Lower leg skin (tissue), 4 donors: ENCODE results near the gene SPIRE1. TPM values are rescaled to one million over a fixed set of nuclear protein-coding genes. Genes with fewer than 3 reads are reported as not detected.
"Not testable (repeated sequence)": the region's sequence is repeated elsewhere in the genome, so short reads cannot be mapped to it uniquely, and the experiment has no call there.

ENCODE experiments used
- DNase-seq, 2 donors: peaks; one replicate each; pipeline ENCODE4 v3.0.0-alpha.2; 2019; ENCODE audit warnings: low spot score in 2 of 2
- H3K4me3 ChIP-seq: fragments of 200-600 bp; sonication (generic); 2 replicates; pipeline ENCODE4 v1.5.1; 2017; ENCODE audit warnings: mild to moderate bottlenecking, low read depth; ENCODE audit not compliant: poor library complexity, severe bottlenecking
- POLR2A ChIP-seq, 2 donors: fragments of 450-650 bp; IDR thresholded peaks; one replicate each; pipeline ENCODE4 v1.6.1; 2016 to 2017; ENCODE audit warnings: antibody characterized with exemption in 2 of 2, mild to moderate bottlenecking in 1 of 2, moderate library complexity in 1 of 2
- WGBS, 2 donors: methylation state at CpG; one replicate each; pipeline ENCODE4 v1.1.5; 2018; 5-methylcytosine and 5-hydroxymethylcytosine counted together
- intact Hi-C: fragments of 100-400 bp; cut with DNase I; formaldehyde crosslinking; loops from one replicate; pipeline ENCODE4 v1.15.0; 2023; ENCODE audit warnings: low total_unique reads
- total RNA-seq, 4 donors: library from RNA; depleted of rRNA; stranded (reverse); fragments of >200 nt; gene quantifications; one replicate each; pipeline ENCODE4 v1.1.0, GENCODE V29; 2016
- TF ChIP-seq, protein P1 (sequence below), 3 donors: fragments of 450-650 bp; IDR thresholded peaks; one replicate each; pipeline ENCODE4 v1.5.1; 2016; ENCODE audit warnings: antibody characterized with exemption in 3 of 3, mild to moderate bottlenecking in 3 of 3, moderate library complexity in 2 of 3

The SPIRE1 gene
- total RNA-seq, 4 donors from 2014 or later: 22.5 to 56.5 (median 38.3) TPM

DNA sequence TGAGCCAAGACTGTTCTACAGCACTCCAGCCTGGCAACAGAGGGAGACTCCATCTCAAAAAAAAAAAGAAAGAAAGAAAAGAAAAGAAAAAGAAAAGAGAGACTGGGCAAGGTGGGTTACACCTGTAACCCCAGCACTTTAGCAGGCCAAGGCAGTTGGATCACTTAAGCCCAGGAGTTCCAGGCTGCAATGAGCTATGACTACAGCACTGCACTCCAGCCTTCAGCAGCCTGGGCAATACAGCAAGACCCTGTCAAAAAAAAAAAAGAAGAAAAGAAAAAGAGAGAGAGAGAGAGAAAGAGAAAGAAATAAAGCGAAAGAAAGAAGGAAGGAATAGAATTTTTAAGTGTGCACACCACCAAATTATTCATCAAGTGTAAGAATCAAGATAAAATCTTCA lies 2.9 kb downstream of the SPIRE1 start:
- intact Hi-C loops: loop anchor here (5.0 kb wide), 1 partner anchor 263 kb away; no protein-coding TSS in a partner anchor
- H3K4me3 ChIP-seq: no peak overlapping the region
- no peak for TF ChIP-seq POLR2A (IDR thresholded peaks at IDR 0.05)
- TF ChIP-seq, protein P1, sequence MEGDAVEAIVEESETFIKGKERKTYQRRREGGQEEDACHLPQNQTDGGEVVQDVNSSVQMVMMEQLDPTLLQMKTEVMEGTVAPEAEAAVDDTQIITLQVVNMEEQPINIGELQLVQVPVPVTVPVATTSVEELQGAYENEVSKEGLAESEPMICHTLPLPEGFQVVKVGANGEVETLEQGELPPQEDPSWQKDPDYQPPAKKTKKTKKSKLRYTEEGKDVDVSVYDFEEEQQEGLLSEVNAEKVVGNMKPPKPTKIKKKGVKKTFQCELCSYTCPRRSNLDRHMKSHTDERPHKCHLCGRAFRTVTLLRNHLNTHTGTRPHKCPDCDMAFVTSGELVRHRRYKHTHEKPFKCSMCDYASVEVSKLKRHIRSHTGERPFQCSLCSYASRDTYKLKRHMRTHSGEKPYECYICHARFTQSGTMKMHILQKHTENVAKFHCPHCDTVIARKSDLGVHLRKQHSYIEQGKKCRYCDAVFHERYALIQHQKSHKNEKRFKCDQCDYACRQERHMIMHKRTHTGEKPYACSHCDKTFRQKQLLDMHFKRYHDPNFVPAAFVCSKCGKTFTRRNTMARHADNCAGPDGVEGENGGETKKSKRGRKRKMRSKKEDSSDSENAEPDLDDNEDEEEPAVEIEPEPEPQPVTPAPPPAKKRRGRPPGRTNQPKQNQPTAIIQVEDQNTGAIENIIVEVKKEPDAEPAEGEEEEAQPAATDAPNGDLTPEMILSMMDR (IDR thresholded peaks at IDR 0.05): no peak
- DNase-seq: no peak
- 95 to 100% methylated on average over 1 of the region's 1 CpG for WGBS, 2 donors

DNA sequence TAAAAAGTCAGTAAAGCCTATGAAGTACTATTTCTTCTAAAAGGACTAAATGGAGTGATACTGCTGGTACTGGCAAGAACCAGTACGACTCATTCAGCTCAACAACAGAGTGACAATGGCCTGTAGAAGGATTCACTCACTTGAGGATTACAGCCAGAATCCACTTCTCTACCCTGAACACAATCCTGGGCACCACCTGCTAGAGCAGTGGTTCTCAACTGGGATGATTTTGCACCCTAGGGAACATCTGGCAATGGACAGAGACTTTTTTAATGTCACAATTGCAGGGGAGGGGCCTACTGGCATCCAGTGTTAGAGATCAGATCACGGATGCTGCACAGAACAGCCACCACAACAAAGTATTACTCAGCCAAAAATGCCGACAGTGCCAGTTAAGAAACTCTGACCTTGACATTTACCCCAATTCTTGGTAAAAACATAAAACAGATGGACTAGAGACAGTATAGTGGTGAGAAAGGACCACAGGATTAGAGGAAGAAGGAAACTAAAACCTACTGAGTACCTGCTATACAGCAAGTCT lies 5.0 kb downstream of the SPIRE1 start:
- no peak for DNase-seq
- intact Hi-C loops: no loop called here
- TF ChIP-seq POLR2A (IDR thresholded peaks at IDR 0.05): no peak
- TF ChIP-seq, protein P1 (IDR thresholded peaks at IDR 0.05): no peak
- WGBS, 2 donors: 27 to 41% methylated on average over 3 of the region's 3 CpGs
- no peak overlapping the region for H3K4me3 ChIP-seq

DNA sequence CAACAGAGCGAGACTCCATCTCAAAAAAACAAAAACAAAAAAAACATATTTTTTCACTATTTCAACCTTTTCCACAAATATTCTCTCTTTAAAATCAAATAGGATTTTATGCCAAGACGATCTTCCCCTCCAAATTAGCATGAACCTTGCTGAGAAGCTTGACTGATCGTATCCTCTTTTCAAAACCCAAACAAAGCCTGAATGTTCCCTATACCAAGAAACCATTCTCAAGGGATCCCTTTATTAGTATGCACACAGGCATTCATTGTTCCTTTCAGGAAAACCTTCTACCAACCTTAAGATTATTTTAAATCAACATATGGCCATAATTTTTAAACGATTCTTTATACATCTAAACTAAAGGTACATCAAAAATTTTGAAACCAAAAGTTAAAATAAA lies 6.3 kb downstream of the SPIRE1 start:
- no peak for DNase-seq
- TF ChIP-seq POLR2A (IDR thresholded peaks at IDR 0.05): no peak
- TF ChIP-seq, protein P1 (IDR thresholded peaks at IDR 0.05): no peak
- intact Hi-C loops: no loop called here
- H3K4me3 ChIP-seq: no peak overlapping the region
- WGBS, 2 donors: 60 to 61% methylated on average over 4 of the region's 4 CpGs

DNA sequence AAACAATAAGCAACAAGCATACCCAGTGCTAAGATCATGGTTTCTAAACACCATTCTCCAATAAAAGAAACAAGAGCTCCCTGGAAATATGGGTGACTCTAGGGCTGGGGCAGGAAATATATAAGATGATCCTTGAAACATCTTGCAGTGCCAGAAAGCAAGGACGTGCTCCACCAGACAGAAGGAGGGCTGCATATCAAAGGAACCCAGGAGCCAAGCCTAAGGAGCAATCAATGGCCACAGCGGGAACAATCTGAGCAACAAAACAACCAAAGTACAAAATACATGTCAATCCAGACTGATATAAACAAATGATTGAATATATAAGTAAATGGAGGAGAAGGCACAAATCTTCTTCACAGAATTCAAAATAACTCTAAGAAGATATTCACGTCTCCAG lies 10.1 kb downstream of the SPIRE1 start:
- H3K4me3 ChIP-seq: no peak overlapping the region
- WGBS, 2 donors: 91 to 94% methylated on average over 3 of the region's 3 CpGs
- intact Hi-C loops: no loop called here
- no peak for DNase-seq
- no peak for TF ChIP-seq POLR2A (IDR thresholded peaks at IDR 0.05)
- TF ChIP-seq, protein P1 (IDR thresholded peaks at IDR 0.05): no peak

DNA sequence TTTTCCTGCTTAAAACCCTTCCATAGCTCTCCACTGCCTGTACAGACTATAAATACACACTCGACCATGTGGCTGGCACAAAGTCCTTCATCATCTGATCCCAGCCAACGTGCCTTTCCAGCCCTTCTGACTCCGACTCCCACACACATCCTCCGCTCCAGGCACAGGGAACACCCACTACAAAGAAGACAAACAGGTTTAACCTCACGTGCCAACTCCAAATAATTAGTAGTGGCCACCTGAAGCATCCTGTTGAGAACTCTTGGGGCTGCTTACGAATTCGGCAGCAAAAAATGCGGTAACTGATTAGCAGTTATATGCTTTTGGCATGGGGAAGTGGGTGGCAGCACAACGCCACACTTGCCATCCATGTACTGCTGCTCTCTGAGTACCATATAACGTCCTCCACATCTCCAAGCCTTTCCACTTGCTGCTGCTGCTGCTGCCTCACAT lies 12.1 kb downstream of the SPIRE1 start:
- TF ChIP-seq, protein P1 (IDR thresholded peaks at IDR 0.05): no peak
- TF ChIP-seq POLR2A (IDR thresholded peaks at IDR 0.05): no peak
- intact Hi-C loops: no loop called here
- H3K4me3 ChIP-seq: no peak overlapping the region
- peak in 1 of 2 donors; percentile 57 for DNase-seq
- 37 to 39% methylated on average over 10 of the region's 10 CpGs for WGBS, 2 donors

DNA sequence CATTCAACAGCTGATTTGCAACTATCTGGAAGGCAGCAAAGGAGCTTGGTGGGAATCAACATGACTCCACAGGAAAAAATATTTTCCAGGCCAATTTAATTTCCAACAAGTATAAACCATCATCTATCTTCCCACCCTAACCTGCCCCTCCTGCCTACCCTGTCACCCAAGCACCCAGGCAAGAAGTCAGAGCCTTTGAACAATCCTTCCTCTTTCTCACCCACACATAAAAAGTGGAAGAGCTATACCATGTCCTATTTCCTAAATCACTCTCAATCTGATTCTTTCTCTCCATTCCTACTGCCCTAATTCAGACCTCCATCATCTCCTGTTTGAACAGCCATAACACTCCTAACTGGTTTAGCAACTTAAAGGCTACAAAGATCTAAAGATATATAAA lies 12.7 kb downstream of the SPIRE1 start:
- no peak for DNase-seq
- intact Hi-C loops: no loop called here
- TF ChIP-seq POLR2A (IDR thresholded peaks at IDR 0.05): no peak
- no peak overlapping the region for H3K4me3 ChIP-seq

DNA sequence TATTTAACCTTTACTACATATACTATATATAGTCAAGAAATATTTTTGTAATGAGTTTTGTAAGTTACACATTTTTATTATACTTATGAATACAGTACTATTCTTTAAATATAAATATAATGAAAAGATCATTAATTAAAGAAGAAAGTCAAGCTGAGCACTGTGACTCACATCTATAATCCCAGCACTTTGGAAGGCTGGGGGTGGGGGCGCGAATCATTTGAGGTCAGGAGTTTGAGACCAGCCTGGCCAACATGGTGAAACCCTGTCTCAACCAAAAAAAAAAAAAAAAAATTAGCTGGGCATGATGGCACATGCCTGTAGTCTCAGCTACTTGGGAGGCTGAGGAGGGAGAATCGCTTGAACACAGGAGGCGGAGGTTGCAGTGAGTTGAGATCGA lies 14.2 kb downstream of the SPIRE1 start:
- DNase-seq, intact Hi-C loops, H3K4me3 ChIP-seq: not testable (repeated sequence)
- 98 to 99% methylated on average over 5 of the region's 5 CpGs for WGBS, 2 donors
